HEK293 (cell line): Measurements from ENCODE around the gene TMEM119.

ENCODE experiments used
- KLF10 ChIP-seq: fragments of 450-650 bp; IDR thresholded peaks from 2 replicates; pipeline ENCODE4 v1.5.1; 2018; ENCODE audit warnings: missing biosample characterization, mild to moderate bottlenecking, missing genetic modification characterization
- KLF7 ChIP-seq: fragments of 450-650 bp; formaldehyde crosslinking; IDR thresholded peaks from 2 replicates; pipeline ENCODE4 v1.5.1; 2016; ENCODE audit warnings: missing biosample characterization, missing genetic modification characterization, borderline replicate concordance
- PRDM1 ChIP-seq: fragments of 450-650 bp; formaldehyde crosslinking; IDR thresholded peaks from 2 replicates; pipeline ENCODE4; 2016; ENCODE audit warnings: missing biosample characterization, missing genetic modification characterization
- PRDM10 ChIP-seq: fragments of 450-650 bp; formaldehyde crosslinking; IDR thresholded peaks from 2 replicates; pipeline ENCODE4 v1.5.1; 2016; ENCODE audit warnings: missing biosample characterization, missing genetic modification characterization
- REPIN1 ChIP-seq: fragments of 450-650 bp; formaldehyde crosslinking; IDR thresholded peaks from 2 replicates; pipeline ENCODE4 v1.5.1; 2017; ENCODE audit warnings: missing biosample characterization, missing genetic modification characterization, low read depth
- SP2 ChIP-seq: fragments of 450-650 bp; formaldehyde crosslinking; IDR thresholded peaks from 2 replicates; pipeline ENCODE4 v1.5.1; 2016; ENCODE audit warnings: missing biosample characterization, missing genetic modification characterization
- SP7 ChIP-seq: fragments of 450-650 bp; formaldehyde crosslinking; IDR thresholded peaks from 2 replicates; pipeline ENCODE4 v1.5.1; 2016; ENCODE audit warnings: missing biosample characterization, missing genetic modification characterization
- WT1 ChIP-seq: fragments of 450-650 bp; formaldehyde crosslinking; IDR thresholded peaks from 2 replicates; pipeline ENCODE4 v1.5.1; 2016; ENCODE audit warnings: missing biosample characterization, missing genetic modification characterization
- ZBTB26 ChIP-seq: fragments of 450-650 bp; formaldehyde crosslinking; optimal IDR thresholded peaks from 2 replicates; pipeline ENCODE3; 2016; ENCODE audit warnings: missing biosample characterization, mild to moderate bottlenecking, missing genetic modification characterization
- ZBTB7A ChIP-seq: fragments of 450-650 bp; formaldehyde crosslinking; IDR thresholded peaks from 2 replicates; pipeline ENCODE4 v1.5.1; 2016; ENCODE audit warnings: low read depth, missing biosample characterization, missing genetic modification characterization
- ZNF10 ChIP-seq: fragments of 450-650 bp; formaldehyde crosslinking; IDR thresholded peaks from 2 replicates; pipeline ENCODE4 v1.5.1; 2017; ENCODE audit warnings: missing biosample characterization, missing genetic modification characterization
- ZNF157 ChIP-seq: fragments of 450-650 bp; formaldehyde crosslinking; IDR thresholded peaks from 2 replicates; pipeline ENCODE4 v1.5.1; 2016; ENCODE audit warnings: missing biosample characterization, missing genetic modification characterization
- ZNF19 ChIP-seq: fragments of 450-650 bp; formaldehyde crosslinking; IDR thresholded peaks from 2 replicates; pipeline ENCODE4; 2016; ENCODE audit warnings: missing biosample characterization, missing genetic modification characterization, low read depth
- ZNF221 ChIP-seq: fragments of 450-650 bp; formaldehyde crosslinking; IDR thresholded peaks from 2 replicates; pipeline ENCODE4 v1.5.1; 2017; ENCODE audit warnings: missing biosample characterization, missing genetic modification characterization, borderline replicate concordance
- ZNF292 ChIP-seq: fragments of 450-650 bp; formaldehyde crosslinking; IDR thresholded peaks from 2 replicates; pipeline ENCODE4 v1.5.1; 2016; ENCODE audit warnings: low read depth, missing biosample characterization, missing genetic modification characterization, borderline replicate concordance
- ZNF426 ChIP-seq: fragments of 450-650 bp; formaldehyde crosslinking; IDR thresholded peaks from 2 replicates; pipeline ENCODE4 v1.5.1; 2017; ENCODE audit warnings: missing biosample characterization, missing genetic modification characterization, mild to moderate bottlenecking, inconsistent platforms, moderate library complexity
- ZNF518A ChIP-seq: fragments of 450-650 bp; formaldehyde crosslinking; conservative IDR thresholded peaks from 2 replicates; pipeline ENCODE4 v1.5.1; 2016; ENCODE audit warnings: low read depth, missing biosample characterization, missing genetic modification characterization
- ZNF701 ChIP-seq: fragments of 450-650 bp; formaldehyde crosslinking; IDR thresholded peaks from 2 replicates; pipeline ENCODE4 v1.5.1; 2016; ENCODE audit warnings: missing biosample characterization, missing genetic modification characterization
- ZNF768 ChIP-seq: fragments of 450-650 bp; formaldehyde crosslinking; IDR thresholded peaks from 2 replicates; pipeline ENCODE4 v1.5.1; 2018; ENCODE audit warnings: missing biosample characterization, mild to moderate bottlenecking, missing genetic modification characterization
- ZNF776 ChIP-seq: fragments of 450-650 bp; formaldehyde crosslinking; IDR thresholded peaks from 2 replicates; pipeline ENCODE4 v1.5.0; 2017; ENCODE audit warnings: missing biosample characterization, missing genetic modification characterization, borderline replicate concordance
- ZNF792 ChIP-seq: fragments of 450-650 bp; formaldehyde crosslinking; IDR thresholded peaks from 2 replicates; pipeline ENCODE4 v1.5.1; 2016; ENCODE audit warnings: missing biosample characterization, missing genetic modification characterization
- TF ChIP-seq, protein P1 (sequence below): fragments of 450-650 bp; formaldehyde crosslinking; IDR thresholded peaks from 2 replicates; pipeline ENCODE4 v1.5.1; 2016; ENCODE audit warnings: missing biosample characterization, missing genetic modification characterization
- TF ChIP-seq, protein P2 (sequence below): fragments of 450-650 bp; formaldehyde crosslinking; IDR thresholded peaks from 2 replicates; pipeline ENCODE4 v1.5.1; 2016; ENCODE audit warnings: missing biosample characterization, missing genetic modification characterization, low read depth
- TF ChIP-seq, protein P3 (sequence below): fragments of 450-650 bp; formaldehyde crosslinking; IDR thresholded peaks from 2 replicates; pipeline ENCODE4 v1.5.1; 2017; ENCODE audit warnings: missing biosample characterization, missing genetic modification characterization

The TMEM119 gene

DNA sequence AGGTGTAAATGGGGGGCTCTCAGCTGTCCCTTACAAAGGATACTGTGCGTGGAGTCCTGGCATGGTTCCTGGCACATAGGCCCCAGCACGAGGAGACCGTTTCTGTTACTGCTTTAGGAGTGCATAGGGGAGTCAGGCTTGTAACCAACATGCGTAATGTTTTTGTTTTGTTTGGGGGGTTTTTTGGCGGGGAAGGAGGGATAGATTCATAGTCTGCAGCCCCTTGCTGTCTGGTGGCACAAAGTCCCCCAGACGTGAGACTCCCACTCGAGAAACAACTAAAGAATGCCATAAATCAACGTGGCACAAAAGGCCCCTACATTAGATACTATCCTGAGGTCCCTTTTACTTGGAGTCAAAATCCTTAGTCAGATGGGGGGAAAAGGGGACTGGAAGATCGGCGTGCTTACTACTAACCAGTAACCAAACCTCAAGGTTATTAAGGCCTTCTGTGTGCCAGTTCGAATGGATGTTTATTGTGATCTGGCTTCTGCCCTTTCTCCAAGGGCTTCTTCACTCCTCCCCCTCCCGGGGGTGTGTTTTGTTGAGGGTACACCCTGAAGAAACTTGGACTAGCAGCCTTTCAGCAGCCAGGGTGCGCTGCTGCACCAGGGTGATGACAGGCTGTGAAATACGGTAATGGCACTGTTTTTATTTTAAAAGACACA lies 34.6 kb downstream of the TMEM119 start (continued):
- TF ChIP-seq ZNF518A (no peak), ZNF426 (tag by site-specific recombination) (no peak), ZNF19 (tag by site-specific recombination) (no peak), KLF10 (tag by site-specific recombination) (peak; percentile 93), ZNF776 (tag by site-specific recombination) (no peak), ZNF701 (tag by site-specific recombination) (no peak), KLF7 (tag by site-specific recombination) (no peak), ZNF221 (no peak), SP2 (tag by site-specific recombination) (peak; percentile 61), ZNF157 (tag by site-specific recombination) (no peak), ZNF292 (no peak), ZNF10 (tag by site-specific recombination) (no peak), REPIN1 (tag by site-specific recombination) (no peak), SP7 (tag by site-specific recombination) (peak; percentile 26), ZNF768 (no peak), ZNF792 (tag by site-specific recombination) (no peak), ZBTB7A (tag by site-specific recombination) (no peak), PRDM10 (tag by site-specific recombination) (peak; percentile 87), ZBTB26 (tag by site-specific recombination) (no peak), WT1 (tag by site-specific recombination) (no peak), PRDM1 (tag by site-specific recombination) (no peak)
- TF ChIP-seq, protein P1, sequence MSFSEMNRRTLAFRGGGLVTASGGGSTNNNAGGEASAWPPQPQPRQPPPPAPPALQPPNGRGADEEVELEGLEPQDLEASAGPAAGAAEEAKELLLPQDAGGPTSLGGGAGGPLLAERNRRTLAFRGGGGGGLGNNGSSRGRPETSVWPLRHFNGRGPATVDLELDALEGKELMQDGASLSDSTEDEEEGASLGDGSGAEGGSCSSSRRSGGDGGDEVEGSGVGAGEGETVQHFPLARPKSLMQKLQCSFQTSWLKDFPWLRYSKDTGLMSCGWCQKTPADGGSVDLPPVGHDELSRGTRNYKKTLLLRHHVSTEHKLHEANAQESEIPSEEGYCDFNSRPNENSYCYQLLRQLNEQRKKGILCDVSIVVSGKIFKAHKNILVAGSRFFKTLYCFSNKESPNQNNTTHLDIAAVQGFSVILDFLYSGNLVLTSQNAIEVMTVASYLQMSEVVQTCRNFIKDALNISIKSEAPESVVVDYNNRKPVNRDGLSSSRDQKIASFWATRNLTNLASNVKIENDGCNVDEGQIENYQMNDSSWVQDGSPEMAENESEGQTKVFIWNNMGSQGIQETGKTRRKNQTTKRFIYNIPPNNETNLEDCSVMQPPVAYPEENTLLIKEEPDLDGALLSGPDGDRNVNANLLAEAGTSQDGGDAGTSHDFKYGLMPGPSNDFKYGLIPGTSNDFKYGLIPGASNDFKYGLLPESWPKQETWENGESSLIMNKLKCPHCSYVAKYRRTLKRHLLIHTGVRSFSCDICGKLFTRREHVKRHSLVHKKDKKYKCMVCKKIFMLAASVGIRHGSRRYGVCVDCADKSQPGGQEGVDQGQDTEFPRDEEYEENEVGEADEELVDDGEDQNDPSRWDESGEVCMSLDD (tag by site-specific recombination): peak; percentile 63; the same call in 1 of the 2 replicates
- TF ChIP-seq, protein P2, sequence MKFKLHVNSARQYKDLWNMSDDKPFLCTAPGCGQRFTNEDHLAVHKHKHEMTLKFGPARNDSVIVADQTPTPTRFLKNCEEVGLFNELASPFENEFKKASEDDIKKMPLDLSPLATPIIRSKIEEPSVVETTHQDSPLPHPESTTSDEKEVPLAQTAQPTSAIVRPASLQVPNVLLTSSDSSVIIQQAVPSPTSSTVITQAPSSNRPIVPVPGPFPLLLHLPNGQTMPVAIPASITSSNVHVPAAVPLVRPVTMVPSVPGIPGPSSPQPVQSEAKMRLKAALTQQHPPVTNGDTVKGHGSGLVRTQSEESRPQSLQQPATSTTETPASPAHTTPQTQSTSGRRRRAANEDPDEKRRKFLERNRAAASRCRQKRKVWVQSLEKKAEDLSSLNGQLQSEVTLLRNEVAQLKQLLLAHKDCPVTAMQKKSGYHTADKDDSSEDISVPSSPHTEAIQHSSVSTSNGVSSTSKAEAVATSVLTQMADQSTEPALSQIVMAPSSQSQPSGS (tag by site-specific recombination): no peak
- TF ChIP-seq, protein P3, sequence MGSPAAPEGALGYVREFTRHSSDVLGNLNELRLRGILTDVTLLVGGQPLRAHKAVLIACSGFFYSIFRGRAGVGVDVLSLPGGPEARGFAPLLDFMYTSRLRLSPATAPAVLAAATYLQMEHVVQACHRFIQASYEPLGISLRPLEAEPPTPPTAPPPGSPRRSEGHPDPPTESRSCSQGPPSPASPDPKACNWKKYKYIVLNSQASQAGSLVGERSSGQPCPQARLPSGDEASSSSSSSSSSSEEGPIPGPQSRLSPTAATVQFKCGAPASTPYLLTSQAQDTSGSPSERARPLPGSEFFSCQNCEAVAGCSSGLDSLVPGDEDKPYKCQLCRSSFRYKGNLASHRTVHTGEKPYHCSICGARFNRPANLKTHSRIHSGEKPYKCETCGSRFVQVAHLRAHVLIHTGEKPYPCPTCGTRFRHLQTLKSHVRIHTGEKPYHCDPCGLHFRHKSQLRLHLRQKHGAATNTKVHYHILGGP (tag by site-specific recombination): no peak
